Astrocyte (in vitro differentiated cells and primary cell): ENCODE data around the gene BMF.

Experiments used
- EZH2 ChIP-seq: IDR thresholded peaks from 2 replicates; pipeline ENCODE4 v1.6.1; 2012; ENCODE audit warnings: mild to moderate bottlenecking, low read length, inconsistent platforms; ENCODE audit not compliant: insufficient read depth
- TF ChIP-seq, protein P1 (sequence below): IDR thresholded peaks from 2 replicates; pipeline ENCODE4 v1.5.1; 2011; ENCODE audit warnings: low read depth, mild to moderate bottlenecking, inconsistent platforms, low read length, moderate library complexity; ENCODE audit not compliant: insufficient read depth

DNA sequence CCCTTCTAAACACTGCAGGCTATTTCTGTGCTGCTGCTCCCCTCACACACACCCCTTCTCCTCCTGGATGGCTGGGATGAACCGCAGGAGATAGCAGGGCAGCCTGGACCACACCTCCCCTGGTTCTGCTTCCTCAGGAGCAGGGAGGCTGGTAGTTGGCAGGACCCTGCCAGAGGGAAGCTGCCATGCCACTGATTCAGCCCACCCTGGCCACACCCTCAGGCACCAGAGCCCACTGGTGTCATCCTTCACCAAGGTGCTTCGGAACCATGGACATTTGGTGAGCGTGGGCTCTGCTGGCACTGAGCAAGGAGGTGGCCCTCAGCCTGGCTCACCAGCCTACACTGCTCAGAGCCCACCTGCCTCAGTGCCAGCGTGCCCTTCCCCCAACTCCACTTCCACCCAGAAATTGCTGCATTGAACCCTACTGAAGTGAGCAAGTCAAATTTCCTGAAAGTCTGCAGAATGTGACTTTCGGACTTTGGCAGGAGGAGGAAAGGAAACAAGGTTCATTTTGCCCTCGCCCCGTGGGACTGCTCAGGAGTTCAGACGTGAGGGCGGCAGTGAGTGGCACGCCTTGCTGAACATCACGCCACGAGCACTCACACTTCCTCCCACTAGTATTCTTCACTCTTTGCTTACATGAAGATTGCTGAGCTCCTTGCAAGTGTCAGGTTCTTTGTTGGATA is 26.3 kb downstream of the BMF start:
- TF ChIP-seq, protein P1, sequence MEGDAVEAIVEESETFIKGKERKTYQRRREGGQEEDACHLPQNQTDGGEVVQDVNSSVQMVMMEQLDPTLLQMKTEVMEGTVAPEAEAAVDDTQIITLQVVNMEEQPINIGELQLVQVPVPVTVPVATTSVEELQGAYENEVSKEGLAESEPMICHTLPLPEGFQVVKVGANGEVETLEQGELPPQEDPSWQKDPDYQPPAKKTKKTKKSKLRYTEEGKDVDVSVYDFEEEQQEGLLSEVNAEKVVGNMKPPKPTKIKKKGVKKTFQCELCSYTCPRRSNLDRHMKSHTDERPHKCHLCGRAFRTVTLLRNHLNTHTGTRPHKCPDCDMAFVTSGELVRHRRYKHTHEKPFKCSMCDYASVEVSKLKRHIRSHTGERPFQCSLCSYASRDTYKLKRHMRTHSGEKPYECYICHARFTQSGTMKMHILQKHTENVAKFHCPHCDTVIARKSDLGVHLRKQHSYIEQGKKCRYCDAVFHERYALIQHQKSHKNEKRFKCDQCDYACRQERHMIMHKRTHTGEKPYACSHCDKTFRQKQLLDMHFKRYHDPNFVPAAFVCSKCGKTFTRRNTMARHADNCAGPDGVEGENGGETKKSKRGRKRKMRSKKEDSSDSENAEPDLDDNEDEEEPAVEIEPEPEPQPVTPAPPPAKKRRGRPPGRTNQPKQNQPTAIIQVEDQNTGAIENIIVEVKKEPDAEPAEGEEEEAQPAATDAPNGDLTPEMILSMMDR = no peak
- no peak for TF ChIP-seq EZH2
